ENCODE measurements around the gene ZC2HC1B.

DNA sequence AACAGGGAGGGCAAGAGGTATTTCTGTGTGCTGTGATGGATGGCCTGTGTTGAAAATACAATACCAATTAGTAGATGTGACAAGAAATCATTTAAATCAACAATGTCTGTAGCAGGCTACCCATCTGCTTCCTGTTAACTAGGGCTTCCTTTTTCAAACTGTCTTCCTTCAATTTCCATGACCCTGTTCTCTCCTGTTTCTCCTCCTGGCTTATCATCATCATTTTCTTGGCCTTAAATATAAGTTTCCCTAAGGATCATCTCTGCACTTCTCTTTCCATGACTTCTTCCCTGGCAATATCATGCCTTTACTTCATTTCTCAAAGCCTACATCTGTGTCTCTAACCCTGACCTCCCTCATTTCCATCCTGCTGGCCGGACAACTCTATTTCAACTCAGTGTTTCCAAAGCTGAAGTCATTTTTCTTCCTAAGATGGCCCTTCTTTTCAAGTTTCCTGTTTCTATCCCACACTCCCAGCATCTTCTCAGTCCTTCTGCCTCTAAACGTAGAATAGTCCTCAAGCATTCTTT, 18.2 kb downstream of the ZC2HC1B start:
- TF ChIP-seq CTCF (IDR thresholded peaks at IDR 0.05; ENCODE audit: insufficient read depth, low read depth, low read length) (no peak), EZH2 (IDR thresholded peaks at IDR 0.05; ENCODE audit: insufficient read depth, low read length) (no peak)
